ES-I3 (cell line): ENCODE results near the gene S100G.
"Not testable (repeated sequence)": the region's sequence is repeated elsewhere in the genome, so short reads cannot be mapped to it uniquely, and the experiment has no call there.

ENCODE experiments used
- H3K36me3 ChIP-seq: 2 replicates; pipeline ENCODE4 v1.6.1; 2013; ENCODE audit warnings: mild to moderate bottlenecking, low read length, control low read depth, moderate library complexity; ENCODE audit not compliant: insufficient read depth
- H3K4me1 ChIP-seq: 2 replicates; pipeline ENCODE4 v1.6.1; 2013; ENCODE audit warnings: mild to moderate bottlenecking, control low read depth, low read length; ENCODE audit not compliant: insufficient read depth
- H3K9ac ChIP-seq: 2 replicates; pipeline ENCODE4 v1.6.1; 2013; ENCODE audit warnings: low read depth, mild to moderate bottlenecking, low read length, moderate library complexity
- H3K9me3 ChIP-seq: 2 replicates; pipeline ENCODE4 v1.6.1; 2013; ENCODE audit warnings: mild to moderate bottlenecking, low read length, moderate library complexity; ENCODE audit not compliant: control insufficient read depth, insufficient read depth

Gene S100G

DNA sequence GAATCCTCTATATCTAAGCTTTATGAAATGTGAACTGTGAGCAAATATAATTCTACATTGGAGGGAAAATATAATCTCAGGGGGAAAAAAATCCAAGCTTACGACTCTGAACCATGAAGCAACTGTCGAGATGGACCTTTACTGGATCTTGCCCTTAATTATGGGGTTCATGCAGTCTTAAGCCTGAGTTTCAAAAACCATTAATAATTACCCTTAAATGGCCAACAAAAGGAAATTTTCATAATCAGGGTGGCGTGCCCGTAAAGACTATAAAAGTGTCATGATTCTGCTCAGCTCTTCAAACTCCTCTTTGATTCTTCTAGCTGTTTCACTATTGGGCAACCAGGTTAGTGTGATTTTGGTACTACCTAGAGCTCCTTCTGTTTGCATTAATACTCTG is at the start of gene S100G:
S100G (plus strand) TSS at position 301 of the 400 bp plus-strand sequence. CDS start 849 bp downstream, outside the sequence.
- Histone ChIP-seq H3K4me1 (peaks cover 9% of the 10 kb centered on the region; the same call in 1 of the 2 replicates), H3K36me3 (peaks cover 7% of the 10 kb centered on the region; the same call in 1 of the 2 replicates), H3K9ac (no peak within 1 kb of the TSS), H3K9me3 (no peaks in the 10 kb centered on the region)

GRCh38 chrX:16601885-16602284 is 48.1 kb upstream of the S100G start:
- Histone ChIP-seq H3K36me3 (no peaks in the 10 kb centered on the region; the same call in none of the 2 replicates), H3K9ac (no peak overlapping the region), H3K9me3 (no peaks in the 10 kb centered on the region; the same call in 1 of the 2 replicates), H3K4me1 (peaks cover 3% of the 10 kb centered on the region; the same call in 1 of the 2 replicates)

DNA sequence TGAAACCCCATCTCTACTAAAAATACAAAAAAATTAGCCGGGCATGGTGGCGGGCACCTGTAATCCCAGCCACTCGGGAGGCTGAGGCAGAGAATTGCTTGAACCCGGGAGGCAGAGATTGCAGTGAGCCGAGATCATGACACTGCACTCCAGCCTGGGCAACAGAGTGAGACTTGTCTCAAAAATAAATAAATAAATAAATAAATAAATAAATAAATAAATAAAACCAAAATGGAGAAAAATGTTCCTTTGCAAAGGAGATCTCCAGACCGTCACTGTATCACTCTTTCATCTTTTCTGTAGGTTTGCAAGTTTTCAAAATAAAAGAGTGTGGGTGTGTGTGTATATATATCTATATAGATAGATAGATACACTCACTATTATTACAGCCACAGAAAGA is 46.7 kb upstream of the S100G start:
- not testable (repeated sequence) for H3K36me3 ChIP-seq, H3K4me1 ChIP-seq, H3K9me3 ChIP-seq, H3K9ac ChIP-seq

GRCh38 chrX:16603822-16604221 is 46.1 kb upstream of the S100G start:
- Histone ChIP-seq H3K36me3 (peaks cover 5% of the 10 kb centered on the region), H3K9ac (no peak overlapping the region), H3K9me3 (no peaks in the 10 kb centered on the region; the same call in 1 of the 2 replicates)

DNA sequence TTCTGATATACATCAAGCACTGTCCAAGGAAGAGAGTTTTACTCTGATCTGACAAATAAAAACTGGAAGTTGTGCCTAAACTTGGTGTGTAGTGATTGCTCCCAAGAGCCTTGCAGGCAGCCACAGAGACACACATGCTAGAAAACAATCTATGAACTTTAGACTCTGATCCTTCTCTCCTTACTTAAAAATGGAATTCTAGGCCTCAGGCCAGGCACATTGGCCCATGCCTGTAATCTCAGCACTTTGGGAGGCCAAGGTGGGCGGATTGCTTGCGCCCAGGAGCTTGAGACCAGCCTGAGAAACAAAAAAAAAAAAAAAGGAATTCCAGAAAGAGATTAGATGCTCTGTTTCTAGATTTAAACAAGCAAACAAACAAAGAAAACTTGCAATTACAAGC is 45.6 kb upstream of the S100G start:
- H3K9ac ChIP-seq, result no peak overlapping the region
- peaks cover 5% of the 10 kb centered on the region for H3K36me3 ChIP-seq
- H3K9me3 ChIP-seq, result no peaks in the 10 kb centered on the region; the same call in 1 of the 2 replicates
- H3K4me1 ChIP-seq, result peaks cover 3% of the 10 kb centered on the region; the same call in 1 of the 2 replicates

More at GRCh38 chrX:16603822-16604221, 46.1 kb upstream of the S100G start:
- H3K4me1 ChIP-seq, result peaks cover 3% of the 10 kb centered on the region; the same call in 1 of the 2 replicates

- Histone ChIP-seq H3K9me3 (no peaks in the 10 kb centered on the region), H3K36me3 (peaks cover 9% of the 10 kb centered on the region), H3K9ac (no peak overlapping the region), H3K4me1 (0 out of 2 replicates have a peak, but pooled peaks cover 3% of the 10 kb centered on the region)
Observed at GRCh38 chrX:16606142-16606720, 43.7 kb upstream of the S100G start.

GRCh38 chrX:16610121-16610621 is 39.8 kb upstream of the S100G start:
- Histone ChIP-seq H3K4me1 (peaks cover 15% of the 10 kb centered on the region), H3K9ac (no peak overlapping the region), H3K36me3 (peaks cover 9% of the 10 kb centered on the region; the same call in 1 of the 2 replicates), H3K9me3 (no peaks in the 10 kb centered on the region)

DNA sequence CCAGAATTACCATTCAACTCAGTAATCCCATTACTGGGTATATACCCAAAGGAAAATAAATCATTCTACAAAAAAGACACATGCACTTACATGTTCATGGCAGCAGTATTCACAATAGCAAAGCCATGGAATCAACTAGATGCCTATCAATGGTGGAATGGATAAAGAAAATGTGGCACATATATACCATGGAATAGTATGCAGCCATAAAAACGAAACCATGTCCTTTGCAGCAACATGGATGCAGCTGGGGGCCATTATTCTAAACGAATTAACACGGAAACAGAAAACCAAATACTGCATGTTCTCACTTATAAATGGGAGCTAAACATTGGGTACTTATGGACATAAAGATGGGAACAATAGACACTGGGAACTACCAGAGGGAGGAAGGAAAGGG is 39.3 kb upstream of the S100G start:
- peaks cover 15% of the 10 kb centered on the region for H3K4me1 ChIP-seq
- H3K36me3 ChIP-seq, result peaks cover 14% of the 10 kb centered on the region; the same call in 1 of the 2 replicates
- not testable (repeated sequence) for H3K9ac ChIP-seq, H3K9me3 ChIP-seq

- H3K9ac ChIP-seq, result no peak overlapping the region
- H3K36me3 ChIP-seq, result peaks cover 15% of the 10 kb centered on the region; the same call in 1 of the 2 replicates
- no peaks in the 10 kb centered on the region for H3K9me3 ChIP-seq
- peaks cover 15% of the 10 kb centered on the region for H3K4me1 ChIP-seq
Observed at GRCh38 chrX:16612257-16612897, 37.6 kb upstream of the S100G start.

- H3K4me1 ChIP-seq, result peaks cover 8% of the 10 kb centered on the region
- H3K9ac ChIP-seq, result no peak overlapping the region
- peaks cover 11% of the 10 kb centered on the region; the same call in 1 of the 2 replicates for H3K36me3 ChIP-seq
- no peaks in the 10 kb centered on the region for H3K9me3 ChIP-seq
Observed at GRCh38 chrX:16617382-16617781, 32.6 kb upstream of the S100G start.

GRCh38 chrX:16618422-16618821 is 31.5 kb upstream of the S100G start:
- no peaks in the 10 kb centered on the region for H3K4me1 ChIP-seq
- peaks cover 11% of the 10 kb centered on the region; the same call in 1 of the 2 replicates for H3K36me3 ChIP-seq
- no peak overlapping the region for H3K9ac ChIP-seq
- no peaks in the 10 kb centered on the region for H3K9me3 ChIP-seq

- no peak overlapping the region for H3K9ac ChIP-seq
- H3K36me3 ChIP-seq, result peaks cover 11% of the 10 kb centered on the region; the same call in 1 of the 2 replicates
- H3K4me1 ChIP-seq, result no peaks in the 10 kb centered on the region
- no peaks in the 10 kb centered on the region for H3K9me3 ChIP-seq
Observed at GRCh38 chrX:16619024-16619423, 30.9 kb upstream of the S100G start.

GRCh38 chrX:16628511-16628910 is 21.4 kb upstream of the S100G start:
- H3K4me1 ChIP-seq, result peaks cover 16% of the 10 kb centered on the region
- H3K36me3 ChIP-seq, H3K9me3 ChIP-seq, H3K9ac ChIP-seq: not testable (repeated sequence)

- Histone ChIP-seq H3K9me3 (no peaks in the 10 kb centered on the region), H3K4me1 (peaks cover 16% of the 10 kb centered on the region), H3K36me3 (0 out of 2 replicates have a peak, but pooled peaks cover 5% of the 10 kb centered on the region), H3K9ac (no peak overlapping the region)
Observed at GRCh38 chrX:16628946-16629595, 20.9 kb upstream of the S100G start.
